IMR-90 (cell line): ENCODE measurements around the gene CTIF. TPM values are rescaled to one million over a fixed set of nuclear protein-coding genes. Genes with fewer than 3 reads are reported as not detected.

Experiments
- ATAC-seq: fragments of 200-7000 bp; cut with Tn5 transposase; 2 replicates; pipeline ENCODE4 v1.9.1; 2020; ENCODE audit warnings: low read depth, mild to moderate bottlenecking, moderate library complexity
- BruUV-seq: library from RNA; stranded (reverse); fragments of 400-500 nt; replicated peaks from 2 replicates; lab custom pipeline; 2021; lab: Mats Ljungman, UMichigan
- CTCF ChIA-PET: fragments of 300-600 bp; formaldehyde crosslinking; extraction: SDS; loops from one replicate; lab custom pipeline; 2021; ENCODE audit warnings: antibody characterized with exemption; lab: Yijun Ruan, JAX
- POLR2A ChIA-PET: fragments of 300-600 bp; sonication (Branson Sonifier 250); formaldehyde crosslinking; loops from one replicate; lab custom pipeline; 2022; ENCODE audit warnings: antibody characterized with exemption; ENCODE audit not compliant: unreplicated experiment; lab: Charles Lee
- DNase-seq: peaks from one replicate; pipeline ENCODE4 v3.0.0; 2013
- H2AFZ ChIP-seq: replicated peaks from 2 replicates; pipeline ENCODE3; 2013; ENCODE audit warnings: low read length, mild to moderate bottlenecking; ENCODE audit not compliant: poor library complexity
- H2AK5ac ChIP-seq: 2 replicates; pipeline ENCODE4 v1.6.1; 2013; ENCODE audit warnings: low read depth, low read length, inconsistent platforms
- H2AK9ac ChIP-seq: replicated peaks from 2 replicates; pipeline ENCODE3; 2013; ENCODE audit warnings: mild to moderate bottlenecking, low read depth, low read length, moderate library complexity; ENCODE audit not compliant: poor library complexity
- H2BK120ac ChIP-seq: 2 replicates; pipeline ENCODE4 v1.6.1; 2013; ENCODE audit warnings: low read depth, low read length, inconsistent platforms
- H2BK15ac ChIP-seq: 3 replicates; pipeline ENCODE4 v1.6.1; 2013; ENCODE audit warnings: low read depth, low read length, inconsistent platforms
- H2BK20ac ChIP-seq: 2 replicates; pipeline ENCODE4 v1.6.1; 2013; ENCODE audit warnings: low read depth, mild to moderate bottlenecking, inconsistent platforms, low read length, moderate library complexity
- H2BK5ac ChIP-seq: 2 replicates; pipeline ENCODE4 v1.6.1; 2013; ENCODE audit warnings: mild to moderate bottlenecking, low read depth, low read length, inconsistent platforms; ENCODE audit not compliant: poor library complexity, severe bottlenecking
- H3K14ac ChIP-seq: replicated peaks from 2 replicates; pipeline ENCODE4 v1.6.1; 2013; ENCODE audit warnings: low read depth, low read length, inconsistent platforms
- H3K18ac ChIP-seq: 2 replicates; pipeline ENCODE4 v1.6.1; 2013; ENCODE audit warnings: low read depth, low read length, control low read depth
- H3K23ac ChIP-seq: 2 replicates; pipeline ENCODE4 v1.6.1; 2013; ENCODE audit warnings: low read depth, low read length, inconsistent platforms
- H3K27ac ChIP-seq: 2 replicates; pipeline ENCODE4 v1.5.1; 2013; ENCODE audit warnings: mild to moderate bottlenecking, control low read depth, low read length; ENCODE audit not compliant: insufficient read depth
- H3K27me3 ChIP-seq: 2 replicates; pipeline ENCODE4 v1.6.1; 2013; ENCODE audit warnings: low read length; ENCODE audit not compliant: control insufficient read depth, insufficient read depth
- H3K36me3 ChIP-seq: 2 replicates; pipeline ENCODE4 v1.6.1; 2013; ENCODE audit warnings: low read length, mixed read lengths; ENCODE audit not compliant: control insufficient read depth, insufficient read depth
- H3K4ac ChIP-seq: 2 replicates; pipeline ENCODE4 v1.6.1; 2013; ENCODE audit warnings: low read depth, low read length, inconsistent platforms
- H3K4me1 ChIP-seq: 2 replicates; pipeline ENCODE4 v1.6.1; 2013; ENCODE audit warnings: low read length, mixed read lengths; ENCODE audit not compliant: control insufficient read depth, insufficient read depth
- H3K4me2 ChIP-seq: 2 replicates; pipeline ENCODE4 v1.6.1; 2013; ENCODE audit warnings: low read depth, mild to moderate bottlenecking, control low read depth, low read length, moderate library complexity
- H3K4me3 ChIP-seq: 2 replicates; pipeline ENCODE4 v1.5.1; 2013; ENCODE audit warnings: low read depth, mild to moderate bottlenecking, control low read depth, low read length, moderate library complexity; ENCODE audit not compliant: insufficient read depth
- H3K56ac ChIP-seq: 2 replicates; pipeline ENCODE4 v1.6.1; 2013; ENCODE audit warnings: low read length, inconsistent platforms; ENCODE audit not compliant: insufficient read depth; ENCODE audit errors: extremely low read depth
- H3K79me1 ChIP-seq, 2 experiments: 2 replicates each; pipeline ENCODE4 v1.6.1; 2013; ENCODE audit warnings: low read length in 2 of 2, inconsistent platforms in 1 of 2, low read depth in 1 of 2
- H3K9ac ChIP-seq: 2 replicates; pipeline ENCODE4 v1.6.1; 2013; ENCODE audit warnings: low read depth, low read length, control low read depth
- H3K9me1 ChIP-seq: 2 replicates; pipeline ENCODE4 v1.6.1; 2013; ENCODE audit warnings: low read length, inconsistent platforms; ENCODE audit not compliant: insufficient read depth
- H3K9me3 ChIP-seq: 2 replicates; pipeline ENCODE4 v1.6.1; 2013; ENCODE audit warnings: low read length; ENCODE audit not compliant: control insufficient read depth, insufficient read depth
- H4K20me1 ChIP-seq: 2 replicates; pipeline ENCODE4 v1.6.1; 2013; ENCODE audit warnings: low read length, inconsistent platforms; ENCODE audit not compliant: insufficient read depth
- H4K5ac ChIP-seq: 2 replicates; pipeline ENCODE4 v1.6.1; 2013; ENCODE audit warnings: mild to moderate bottlenecking, low read depth, low read length, control low read depth
- H4K8ac ChIP-seq, 2 experiments: 2 replicates each; pipeline ENCODE4 v1.6.1; 2013; ENCODE audit warnings: low read depth in 2 of 2, low read length in 2 of 2, control low read depth in 1 of 2, inconsistent platforms in 1 of 2
- H4K91ac ChIP-seq: 2 replicates; pipeline ENCODE4 v1.6.1; 2013; ENCODE audit warnings: low read depth, low read length, inconsistent platforms; ENCODE audit not compliant: insufficient read depth
- CHD1 ChIP-seq: IDR thresholded peaks from 2 replicates; pipeline ENCODE4 v1.6.1; 2012; ENCODE audit warnings: low read depth, low read length, improper control_type of control experiment
- FOS ChIP-seq: fragments of 150-350 bp; IDR thresholded peaks from 2 replicates; pipeline ENCODE4 v1.6.1; 2016; ENCODE audit warnings: low read depth, low read length
- MAZ ChIP-seq: IDR thresholded peaks from 2 replicates; pipeline ENCODE4 v1.6.1; 2012; ENCODE audit warnings: low read depth, mild to moderate bottlenecking, low read length, improper control_type of control experiment, moderate library complexity, borderline replicate concordance
- NFE2L2 ChIP-seq: fragments of 150-350 bp; IDR thresholded peaks from 2 replicates; pipeline ENCODE4 v1.6.1; 2016; ENCODE audit warnings: low read depth, mild to moderate bottlenecking, low read length
- POLR2A ChIP-seq: IDR thresholded peaks from 2 replicates; pipeline ENCODE4 v1.6.1; 2012; ENCODE audit warnings: mild to moderate bottlenecking, low read depth, low read length
- SMC3 ChIP-seq: fragments of 150-350 bp; IDR thresholded peaks from 2 replicates; pipeline ENCODE4 v1.6.1; 2016; ENCODE audit warnings: low read depth, mild to moderate bottlenecking, antibody characterized with exemption, low read length, moderate library complexity
- WGBS, 2 experiments: methylation state at CpG; one replicate each; pipeline versions ENCODE4 v1.1.5 to v1.1.7; 2013; ENCODE audit warnings: missing lambda C conversion rate in 2 of 2; ENCODE audit not compliant: insufficient read length in 1 of 2; ENCODE audit errors: extremely low coverage in 2 of 2; 5-methylcytosine and 5-hydroxymethylcytosine counted together
- dilution Hi-C: fragments of 300-500 bp; cut with HindIII; formaldehyde crosslinking; loops from one replicate; pipeline ENCODE4 v1.14.3; 2018; ENCODE audit warnings: low sequenced_read_pairs; ENCODE audit not compliant: unreplicated experiment
- in situ Hi-C: fragments of 300-500 bp; cut with MboI; formaldehyde crosslinking; loops from 3 replicates; pipeline ENCODE4 v1.14.3; 2019; ENCODE audit warnings: low sequenced_read_pairs, inconsistent platforms, mixed read lengths
- intact Hi-C: fragments of 100-400 bp; cut with micrococcal nuclease; formaldehyde crosslinking; loops from 2 replicates; pipeline ENCODE4 v1.10.0; 2022
- polyA plus RNA-seq, 3 experiments: library from polyadenylated mRNA; depleted of rRNA; stranded (reverse); fragments of >200 nt; gene quantifications; 2 replicates each; pipeline ENCODE4 v1.2.3, GENCODE V29; 2012; ENCODE audit warnings: low replicate concordance in 1 of 3
- total RNA-seq: library from RNA; depleted of rRNA; stranded (reverse); fragments of >200 nt; gene quantifications from 2 replicates; pipeline ENCODE4 v1.2.3, GENCODE V29; 2012
- TF ChIP-seq, protein P1 (sequence below): fragments of 150-350 bp; IDR thresholded peaks from 2 replicates; pipeline ENCODE4 v1.6.1; 2016; ENCODE audit warnings: low read depth, mild to moderate bottlenecking, low read length, moderate library complexity, borderline replicate concordance
- TF ChIP-seq, protein P2 (sequence below): fragments of 150-350 bp; IDR thresholded peaks from 2 replicates; pipeline ENCODE4 v1.6.1; 2017; ENCODE audit warnings: mild to moderate bottlenecking, antibody characterized with exemption, low read length, low read depth

Gene CTIF
- total and polyA plus RNA-seq, 2 of the 4 experiments (the other 2 are of a cell fraction): 25.1 to 57.0 TPM

DNA sequence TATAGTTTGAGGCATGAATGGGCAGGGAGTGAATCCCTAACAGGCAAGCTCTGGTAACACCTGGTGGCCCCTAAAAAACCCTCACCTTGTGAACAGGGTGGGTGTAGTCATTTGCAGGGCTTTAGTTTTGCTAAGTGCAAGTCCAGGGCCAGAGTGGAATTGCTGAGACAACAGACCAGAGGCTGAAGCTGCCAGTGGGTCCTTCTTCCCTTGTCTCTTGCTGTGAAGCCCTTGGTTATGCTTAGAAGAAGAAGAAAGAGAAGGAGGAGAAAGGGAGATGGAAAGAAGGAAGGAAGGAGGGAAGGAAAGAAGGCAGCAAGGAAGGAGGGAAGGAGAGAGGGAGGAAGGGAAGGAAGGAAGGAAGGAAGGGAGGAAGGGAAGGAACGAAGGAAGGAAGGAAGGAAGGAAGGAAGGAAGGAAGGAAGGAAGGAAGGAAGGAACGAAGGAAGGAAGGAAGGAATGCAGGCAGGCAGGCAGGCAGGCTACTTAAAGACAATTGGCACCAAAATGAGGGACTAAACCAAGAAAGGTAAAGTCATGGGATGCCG, 366.1 kb downstream of the CTIF start:
- Histone ChIP-seq H3K27me3 (no peaks in the 10 kb centered on the region), H3K14ac (0 out of 2 replicates have a peak overlapping the region, but pooled peaks have one; percentile 87), H3K27ac (no peak overlapping the region), H4K20me1 (no peaks in the 10 kb centered on the region), H3K4me1 (peaks cover 21% of the 10 kb centered on the region), H3K4me2 (no peak overlapping the region), H2BK15ac (peak overlapping the region; percentile 48; the same call in 1 of the 3 replicates), H3K9ac (no peak overlapping the region), H2AK9ac (no peak overlapping the region), H2BK120ac (peak overlapping the region; percentile 100; the same call in 1 of the 2 replicates), H3K79me1 (peaks cover 8 to 17% of the 10 kb centered on the region in 2 experiments; a peak in 3 of 4 replicates), H2AK5ac (peak overlapping the region; percentile 87), H3K4ac (peak overlapping the region; percentile 88), H4K5ac (no peak overlapping the region), H3K56ac (no peak overlapping the region), H4K91ac (no peak overlapping the region; the same call in 1 of the 2 replicates), H3K23ac (no peak overlapping the region), H2BK20ac (peak overlapping the region; percentile 100; the same call in 1 of the 2 replicates), H4K8ac (no peak overlapping the region), H3K4me3 (no peak overlapping the region), H2BK5ac (peak overlapping the region; percentile 9), H3K18ac (no peak overlapping the region), H2AFZ (no peak overlapping the region), H3K9me3 (peaks cover 10% of the 10 kb centered on the region), H3K36me3 (no peaks in the 10 kb centered on the region), H3K9me1 (peaks cover 26% of the 10 kb centered on the region)
- TF ChIP-seq, protein P1, sequence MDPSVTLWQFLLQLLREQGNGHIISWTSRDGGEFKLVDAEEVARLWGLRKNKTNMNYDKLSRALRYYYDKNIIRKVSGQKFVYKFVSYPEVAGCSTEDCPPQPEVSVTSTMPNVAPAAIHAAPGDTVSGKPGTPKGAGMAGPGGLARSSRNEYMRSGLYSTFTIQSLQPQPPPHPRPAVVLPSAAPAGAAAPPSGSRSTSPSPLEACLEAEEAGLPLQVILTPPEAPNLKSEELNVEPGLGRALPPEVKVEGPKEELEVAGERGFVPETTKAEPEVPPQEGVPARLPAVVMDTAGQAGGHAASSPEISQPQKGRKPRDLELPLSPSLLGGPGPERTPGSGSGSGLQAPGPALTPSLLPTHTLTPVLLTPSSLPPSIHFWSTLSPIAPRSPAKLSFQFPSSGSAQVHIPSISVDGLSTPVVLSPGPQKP: no peak
- no peak for TF ChIP-seq POLR2A
- TF ChIP-seq NFE2L2: no peak
- TF ChIP-seq, protein P2, sequence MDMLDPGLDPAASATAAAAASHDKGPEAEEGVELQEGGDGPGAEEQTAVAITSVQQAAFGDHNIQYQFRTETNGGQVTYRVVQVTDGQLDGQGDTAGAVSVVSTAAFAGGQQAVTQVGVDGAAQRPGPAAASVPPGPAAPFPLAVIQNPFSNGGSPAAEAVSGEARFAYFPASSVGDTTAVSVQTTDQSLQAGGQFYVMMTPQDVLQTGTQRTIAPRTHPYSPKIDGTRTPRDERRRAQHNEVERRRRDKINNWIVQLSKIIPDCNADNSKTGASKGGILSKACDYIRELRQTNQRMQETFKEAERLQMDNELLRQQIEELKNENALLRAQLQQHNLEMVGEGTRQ: no peak
- no peak for TF ChIP-seq MAZ
- TF ChIP-seq FOS: no peak
- TF ChIP-seq SMC3: no peak
- no peak for TF ChIP-seq CHD1
- intact Hi-C loops (no loop called here), dilution Hi-C loops (no loop called here), in situ Hi-C loops (no loop called here)
- 100% methylated on average over 2 of the region's 3 CpGs; no CpG with 5 or more reads in 1 of the 2 experiments for WGBS, 2 experiments
- DNase-seq (no peak), ATAC-seq (no peak)
- ChIA-PET CTCF (no interaction called here), POLR2A (no interaction called here)
- no TSS peak for BruUV-seq
